Erythroblast (primary cell): Measurements from ENCODE around the gene MAP3K13.

Source experiments
- GATA1 ChIP-seq: IDR thresholded peaks from 2 replicates; pipeline ENCODE4 v1.6.1; 2011; ENCODE audit warnings: low read depth, mild to moderate bottlenecking, control low read depth, low read length, moderate library complexity
- POLR2A ChIP-seq: IDR thresholded peaks from 2 replicates; pipeline ENCODE4 v1.6.1; 2011; ENCODE audit warnings: mild to moderate bottlenecking, low read length

DNA sequence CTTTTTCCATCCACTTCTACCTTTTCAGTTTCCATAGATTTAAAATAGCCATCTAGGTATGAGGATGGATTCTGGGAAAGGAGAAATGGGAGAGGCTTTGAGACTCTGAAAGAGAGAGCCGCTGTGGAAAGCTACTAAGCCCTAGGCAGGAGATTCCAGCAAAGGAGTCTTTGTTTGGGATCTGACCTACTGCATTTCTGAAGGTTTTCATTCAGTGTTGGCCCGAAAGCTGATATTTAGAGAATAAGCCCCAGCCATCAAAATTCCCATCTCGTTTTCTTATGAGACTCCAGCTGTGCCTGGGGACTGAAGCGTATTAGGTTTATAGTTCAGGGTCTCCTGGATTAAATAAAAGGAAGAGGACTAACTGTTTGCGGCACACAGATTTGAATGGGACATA lies 170.0 kb downstream of the MAP3K13 start:
- no peak for TF ChIP-seq GATA1
- no peak for TF ChIP-seq POLR2A
